ENCODE measurements around the gene DNAJC3.

- TF ChIP-seq, protein P1, sequence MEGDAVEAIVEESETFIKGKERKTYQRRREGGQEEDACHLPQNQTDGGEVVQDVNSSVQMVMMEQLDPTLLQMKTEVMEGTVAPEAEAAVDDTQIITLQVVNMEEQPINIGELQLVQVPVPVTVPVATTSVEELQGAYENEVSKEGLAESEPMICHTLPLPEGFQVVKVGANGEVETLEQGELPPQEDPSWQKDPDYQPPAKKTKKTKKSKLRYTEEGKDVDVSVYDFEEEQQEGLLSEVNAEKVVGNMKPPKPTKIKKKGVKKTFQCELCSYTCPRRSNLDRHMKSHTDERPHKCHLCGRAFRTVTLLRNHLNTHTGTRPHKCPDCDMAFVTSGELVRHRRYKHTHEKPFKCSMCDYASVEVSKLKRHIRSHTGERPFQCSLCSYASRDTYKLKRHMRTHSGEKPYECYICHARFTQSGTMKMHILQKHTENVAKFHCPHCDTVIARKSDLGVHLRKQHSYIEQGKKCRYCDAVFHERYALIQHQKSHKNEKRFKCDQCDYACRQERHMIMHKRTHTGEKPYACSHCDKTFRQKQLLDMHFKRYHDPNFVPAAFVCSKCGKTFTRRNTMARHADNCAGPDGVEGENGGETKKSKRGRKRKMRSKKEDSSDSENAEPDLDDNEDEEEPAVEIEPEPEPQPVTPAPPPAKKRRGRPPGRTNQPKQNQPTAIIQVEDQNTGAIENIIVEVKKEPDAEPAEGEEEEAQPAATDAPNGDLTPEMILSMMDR (IDR thresholded peaks at IDR 0.05 in 4 of 5, conservative IDR thresholded peaks at IDR 0.05 in 1 of 5) = no peak
- TF ChIP-seq POLR2A (IDR thresholded peaks at IDR 0.05) = no peak
These were observed 33.4 kb downstream of the DNAJC3 start for GRCh38 chr13:95710313-95710712.

Data from gastrocnemius medialis (tissue), 4 donors.